Measurements from ENCODE around the gene MGAT5B.

- no peak for TF ChIP-seq CTCF (IDR thresholded peaks at IDR 0.05; ENCODE audit: insufficient read depth, low read depth, low read length)
- no peak for TF ChIP-seq EZH2 (IDR thresholded peaks at IDR 0.05; ENCODE audit: insufficient read depth, low read length)
Measured at GRCh38 chr17:76855105-76855504, 13.1 kb upstream of the MGAT5B start.

All from astrocyte (in vitro differentiated cells and primary cell).